ENCODE data around the gene PLCL2.

Gene PLCL2

GRCh38 chr3:17129556-17129955 lies 244.8 kb downstream of the PLCL2 start:
- no peaks in the 10 kb centered on the region for H3K4me1 ChIP-seq
- no peaks in the 10 kb centered on the region for H3K27me3 ChIP-seq
- intact Hi-C loops (cut with DNase I; ENCODE audit: low total_unique reads) = no loop called here
- no peak overlapping the region for H3K27ac ChIP-seq
- no peaks in the 10 kb centered on the region for H3K36me3 ChIP-seq
- DNase-seq = no peak
- no peak overlapping the region for H3K4me3 ChIP-seq
- TF ChIP-seq, protein P1, sequence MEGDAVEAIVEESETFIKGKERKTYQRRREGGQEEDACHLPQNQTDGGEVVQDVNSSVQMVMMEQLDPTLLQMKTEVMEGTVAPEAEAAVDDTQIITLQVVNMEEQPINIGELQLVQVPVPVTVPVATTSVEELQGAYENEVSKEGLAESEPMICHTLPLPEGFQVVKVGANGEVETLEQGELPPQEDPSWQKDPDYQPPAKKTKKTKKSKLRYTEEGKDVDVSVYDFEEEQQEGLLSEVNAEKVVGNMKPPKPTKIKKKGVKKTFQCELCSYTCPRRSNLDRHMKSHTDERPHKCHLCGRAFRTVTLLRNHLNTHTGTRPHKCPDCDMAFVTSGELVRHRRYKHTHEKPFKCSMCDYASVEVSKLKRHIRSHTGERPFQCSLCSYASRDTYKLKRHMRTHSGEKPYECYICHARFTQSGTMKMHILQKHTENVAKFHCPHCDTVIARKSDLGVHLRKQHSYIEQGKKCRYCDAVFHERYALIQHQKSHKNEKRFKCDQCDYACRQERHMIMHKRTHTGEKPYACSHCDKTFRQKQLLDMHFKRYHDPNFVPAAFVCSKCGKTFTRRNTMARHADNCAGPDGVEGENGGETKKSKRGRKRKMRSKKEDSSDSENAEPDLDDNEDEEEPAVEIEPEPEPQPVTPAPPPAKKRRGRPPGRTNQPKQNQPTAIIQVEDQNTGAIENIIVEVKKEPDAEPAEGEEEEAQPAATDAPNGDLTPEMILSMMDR (IDR thresholded peaks at IDR 0.05) = no peak
- H3K9me3 ChIP-seq = no peaks in the 10 kb centered on the region

- no peak overlapping the region for H3K27ac ChIP-seq
- H3K36me3 ChIP-seq = no peaks in the 10 kb centered on the region
- no peaks in the 10 kb centered on the region for H3K9me3 ChIP-seq
- no peaks in the 10 kb centered on the region for H3K27me3 ChIP-seq
- no peak overlapping the region for H3K4me3 ChIP-seq
- no peaks in the 10 kb centered on the region for H3K4me1 ChIP-seq
- DNase-seq = no peak
- intact Hi-C loops (cut with DNase I; ENCODE audit: low total_unique reads) = no loop called here
- TF ChIP-seq, protein P1 (IDR thresholded peaks at IDR 0.05) = no peak
Observed at GRCh38 chr3:17130956-17131355, 246.2 kb downstream of the PLCL2 start.

- Histone ChIP-seq H3K9me3 (no peaks in the 10 kb centered on the region), H3K27me3 (no peaks in the 10 kb centered on the region), H3K4me1 (peaks cover 0 to 3% (median 0%) of the 10 kb centered on the region in 4 donors), H3K4me3 (no peak overlapping the region), H3K27ac (no peak overlapping the region), H3K36me3 (no peaks in the 10 kb centered on the region)
- intact Hi-C loops (cut with DNase I; ENCODE audit: low total_unique reads) = no loop called here
- DNase-seq = no peak
- TF ChIP-seq, protein P1 (IDR thresholded peaks at IDR 0.05) = no peak
Observed at GRCh38 chr3:17132286-17133115, 247.7 kb downstream of the PLCL2 start.

- H3K4me1 ChIP-seq = peaks cover 0 to 3% (median 0%) of the 10 kb centered on the region in 4 donors
- H3K27me3 ChIP-seq = no peaks in the 10 kb centered on the region
- intact Hi-C loops (cut with DNase I; ENCODE audit: low total_unique reads) = no loop called here
- no peak overlapping the region for H3K4me3 ChIP-seq
- DNase-seq = no peak
- no peak overlapping the region for H3K27ac ChIP-seq
- no peaks in the 10 kb centered on the region for H3K9me3 ChIP-seq
- H3K36me3 ChIP-seq = no peaks in the 10 kb centered on the region
- TF ChIP-seq, protein P1 (IDR thresholded peaks at IDR 0.05) = no peak
Observed at GRCh38 chr3:17133632-17134545, 249.1 kb downstream of the PLCL2 start.

DNA sequence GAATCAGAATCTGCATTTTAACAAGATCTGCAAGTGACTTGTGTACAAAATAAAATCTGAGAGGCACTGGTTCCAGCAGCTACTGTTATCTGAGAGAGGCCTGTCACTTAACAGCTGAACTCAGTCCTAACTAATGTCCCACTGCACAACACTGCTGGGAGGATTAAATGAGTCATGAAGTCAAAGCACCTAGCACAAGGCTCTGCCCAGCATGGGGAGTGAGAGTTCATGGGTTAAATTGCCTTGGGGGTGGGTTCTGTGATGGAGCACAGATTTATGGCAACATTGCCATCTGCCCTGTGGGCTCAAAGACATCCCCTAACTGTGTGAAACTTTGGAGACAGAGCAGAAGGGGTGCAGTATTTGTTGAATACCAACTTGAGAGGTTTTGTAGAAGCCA lies 250.9 kb downstream of the PLCL2 start:
- Histone ChIP-seq H3K4me1 (peaks cover 0 to 8% (median 0%) of the 10 kb centered on the region in 4 donors), H3K27ac (no peak overlapping the region), H3K9me3 (no peaks in the 10 kb centered on the region), H3K36me3 (no peaks in the 10 kb centered on the region), H3K27me3 (no peaks in the 10 kb centered on the region), H3K4me3 (no peak overlapping the region)
- intact Hi-C loops (cut with DNase I; ENCODE audit: low total_unique reads) = no loop called here
- DNase-seq = no peak
- TF ChIP-seq, protein P1 (IDR thresholded peaks at IDR 0.05) = no peak

Measured in tibial artery (tissue), 4 donors.